Tibial nerve (tissue), 4 donors: Measurements from ENCODE around the gene HACD3.

Experiments used
- CTCF ChIP-seq, 5 experiments: fragments of 200-600 bp in 3 of 5; fragments of 450-650 bp in 2 of 5; sonication (generic) in 3 of 5; IDR thresholded peaks; one replicate each; pipeline ENCODE4 v1.5.1; 2016 to 2019; ENCODE audit warnings: antibody characterized with exemption in 5 of 5, mild to moderate bottlenecking in 3 of 5, moderate library complexity in 2 of 5
- EP300 ChIP-seq, 2 donors: sonication (generic); formaldehyde crosslinking; IDR thresholded peaks; one replicate each; pipeline ENCODE4 v1.6.1; 2017; ENCODE audit warnings: antibody characterized with exemption in 2 of 2, mild to moderate bottlenecking in 1 of 2
- POLR2A ChIP-seq, 2 donors: fragments of 450-650 bp; IDR thresholded peaks; one replicate each; pipeline ENCODE4 v1.6.1; 2017; ENCODE audit warnings: antibody characterized with exemption in 2 of 2, mild to moderate bottlenecking in 2 of 2, moderate library complexity in 2 of 2

DNA sequence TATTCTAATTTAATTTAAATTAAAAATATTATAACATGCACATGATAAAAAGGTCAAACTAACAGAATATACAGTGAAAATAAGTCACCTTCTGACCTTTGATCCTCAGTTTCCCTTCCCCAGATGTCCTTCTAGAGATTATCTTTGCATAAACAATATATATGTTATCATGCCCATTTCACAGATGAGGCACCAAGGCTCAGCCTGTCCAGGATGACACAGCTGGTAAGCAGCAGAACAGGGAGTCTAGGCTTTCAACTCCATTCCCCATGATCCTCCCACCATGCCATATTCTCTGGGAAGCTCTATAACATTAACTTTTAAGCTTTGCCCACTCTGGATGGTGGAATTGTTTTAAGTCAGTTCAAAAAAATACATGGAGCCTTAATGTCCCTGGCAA, 92.8 kb downstream of the HACD3 start:
- no peak for TF ChIP-seq POLR2A (IDR thresholded peaks at IDR 0.05)
- TF ChIP-seq CTCF (IDR thresholded peaks at IDR 0.05) = no peak
- TF ChIP-seq EP300 (IDR thresholded peaks at IDR 0.05) = no peak
